K562 (cell line): ENCODE measurements around the gene CCDC85C. TPM values are rescaled to one million over a fixed set of nuclear protein-coding genes. Genes with fewer than 3 reads are reported as not detected.

Source experiments
- ATAC-seq: fragments of 200-7000 bp; cut with Tn5 transposase; 3 replicates; pipeline ENCODE4 v1.9.1; 2020; ENCODE audit warnings: moderate library complexity
- BruUV-seq: library from RNA; stranded (reverse); fragments of 400-500 nt; replicated peaks from 2 replicates; lab custom pipeline; 2021; lab: Mats Ljungman, UMichigan
- CTCF ChIA-PET: fragments of 300-600 bp; formaldehyde crosslinking; extraction: SDS; loops from one replicate; lab custom pipeline; 2021; ENCODE audit warnings: low intra/inter-chr PET ratio; lab: Yijun Ruan, JAX
- POLR2A ChIA-PET: fragments of 300-600, 350-650 bp; sonication (Branson Sonifier 250); formaldehyde crosslinking; extraction: SDS; loops from one replicate; lab custom pipeline; 2021; ENCODE audit warnings: antibody characterized with exemption, inconsistent platforms; lab: Yijun Ruan, JAX
- DNase-seq, 4 experiments: peaks; one replicate each; pipeline versions ENCODE4 v3.0.0 to v3.0.0-alpha.2; 2011 to 2018; ENCODE audit warnings: low spot score in 3 of 4, mixed read lengths in 3 of 4; ENCODE audit errors: extremely low read depth in 1 of 4
- FAIRE-seq: peaks from 2 replicates; lab custom pipeline; 2011; peaks lifted over from hg19 to GRCh38; lab: Jason Lieb, UNC
- H2AFZ ChIP-seq: 2 replicates; pipeline ENCODE4 v1.6.0; 2011; ENCODE audit warnings: low read depth, low read length, control low read depth, inconsistent platforms
- H3K27ac ChIP-seq: fragments of 200-600 bp; 3 replicates; pipeline ENCODE4 v1.8.0; 2011; ENCODE audit warnings: low read depth, mild to moderate bottlenecking, control low read depth, inconsistent platforms, low read length, moderate library complexity, mixed read lengths; ENCODE audit errors: extremely low read depth
- H3K27me3 ChIP-seq, 2 experiments: fragments of 300-600 bp in 1 of 2; 2 replicates in 1 of 2; 3 replicates in 1 of 2; pipeline versions ENCODE4 v1.6.0 to v1.8.0; 2011; ENCODE audit warnings: inconsistent platforms in 2 of 2, low read length in 2 of 2, mild to moderate bottlenecking in 1 of 2, mixed read lengths in 1 of 2, moderate library complexity in 1 of 2; ENCODE audit not compliant: control insufficient read depth in 2 of 2, insufficient read depth in 2 of 2
- H3K36me3 ChIP-seq: fragments of 300-600 bp; 3 replicates; pipeline ENCODE4 v1.8.0; 2011; ENCODE audit warnings: mild to moderate bottlenecking, low read length, inconsistent platforms; ENCODE audit not compliant: control insufficient read depth, insufficient read depth
- H3K4me1 ChIP-seq, 2 experiments: fragments of 200-600 bp in 1 of 2; replicated peaks in 1 of 2; 2 replicates in 1 of 2; 3 replicates in 1 of 2; pipeline versions ENCODE4 v1.5.1 to v1.8.0; 2011; ENCODE audit warnings: inconsistent platforms in 2 of 2, low read length in 2 of 2, mild to moderate bottlenecking in 1 of 2, mixed read lengths in 1 of 2, moderate library complexity in 1 of 2; ENCODE audit not compliant: control insufficient read depth in 2 of 2, insufficient read depth in 2 of 2
- H3K4me2 ChIP-seq: 2 replicates; pipeline ENCODE4 v1.6.1; 2011; ENCODE audit warnings: low read length, control low read depth, inconsistent platforms, mixed read lengths; ENCODE audit not compliant: insufficient read depth
- H3K4me3 ChIP-seq: fragments of 200-600 bp; sonication (generic), shearing (Covaris generic); 2 replicates; pipeline ENCODE4 v1.5.1; 2016; ENCODE audit warnings: control low read depth, inconsistent platforms
- H3K79me2 ChIP-seq: fragments of 200-600 bp; 3 replicates; pipeline ENCODE4 v1.8.0; 2011; ENCODE audit warnings: low read length, inconsistent platforms; ENCODE audit not compliant: control insufficient read depth, insufficient read depth
- H3K9ac ChIP-seq, 2 experiments: 2 replicates each; pipeline versions ENCODE4 v1.6.0 to v1.6.1; 2011; ENCODE audit warnings: low read depth in 2 of 2, low read length in 2 of 2, control low read depth in 1 of 2, inconsistent platforms in 1 of 2, mild to moderate bottlenecking in 1 of 2, mixed read lengths in 1 of 2; ENCODE audit not compliant: insufficient read depth in 1 of 2
- H3K9me1 ChIP-seq: one replicate; pipeline ENCODE4 v1.6.0; 2011; ENCODE audit warnings: inconsistent platforms, mild to moderate bottlenecking, low read length, moderate library complexity; ENCODE audit not compliant: control insufficient read depth, insufficient read depth
- H3K9me3 ChIP-seq: replicated peaks from 2 replicates; pipeline ENCODE4 v1.5.1; 2011; ENCODE audit warnings: low read depth, low read length, inconsistent platforms; ENCODE audit not compliant: control insufficient read depth, insufficient read depth
- H4K20me1 ChIP-seq: replicated peaks from 2 replicates; pipeline ENCODE4 v1.6.1; 2011; ENCODE audit warnings: low read length, inconsistent platforms, mixed read lengths; ENCODE audit not compliant: control insufficient read depth, insufficient read depth
- L3MBTL2 ChIP-seq: fragments of 450-650 bp; IDR thresholded peaks from 2 replicates; pipeline ENCODE4 v1.6.1; 2016; ENCODE audit warnings: mild to moderate bottlenecking, moderate library complexity
- XRCC5 ChIP-seq: fragments of 200-400 bp; formaldehyde crosslinking; IDR thresholded peaks from 2 replicates; pipeline ENCODE4 v1.6.1; 2017; ENCODE audit warnings: low read depth, mild to moderate bottlenecking, low read length
- ZNF75A ChIP-seq: fragments of 450-650 bp; formaldehyde crosslinking; IDR thresholded peaks from 2 replicates; pipeline ENCODE4 v1.4.0; 2020; ENCODE audit warnings: mild to moderate bottlenecking
- WGBS: fragments of 100-300 bp; shearing (Covaris generic); methylation state at CpG from one replicate; pipeline ENCODE4 v1.1.6; 2016; ENCODE audit warnings: low coverage, mixed read lengths; ENCODE audit not compliant: insufficient coverage; ENCODE audit errors: missing lambda C conversion rate; 5-methylcytosine and 5-hydroxymethylcytosine counted together
- in situ Hi-C: fragments of 300-500 bp; cut with MboI; formaldehyde crosslinking; loops from 4 replicates; pipeline ENCODE4 v1.15.0; 2018; ENCODE audit warnings: inconsistent platforms, mixed read lengths
- intact Hi-C: fragments of 100-400 bp; cut with micrococcal nuclease; formaldehyde crosslinking; loops from 2 replicates; pipeline ENCODE4 v1.14.2; 2022
- polyA plus RNA-seq, 8 experiments: library from polyadenylated mRNA; depleted of rRNA in 4 of 8; stranded (reverse) in 5 of 8; unstranded in 3 of 8; fragments of >200 nt; fragmentation: Nextera tagmentation in 2 of 8; fragmentation: Illumina TruSeq in 1 of 8; extraction: Ambion mirVana in 2 of 8; extraction: Trizol in 1 of 8; gene quantifications; 2 replicates each; pipeline versions ENCODE4 v1.2.1 to v1.2.3, GENCODE V29; 2011 to 2014; ENCODE audit warnings: inconsistent platforms in 1 of 8, missing spikeins in 1 of 8
- total RNA-seq, 7 experiments: library from RNA; depleted of rRNA in 6 of 7; stranded (reverse); fragments of >200 nt in 6 of 7; fragmentation: Illumina TruSeq in 2 of 7; extraction: Trizol in 2 of 7; gene quantifications; 2 replicates each; pipeline versions ENCODE4 v1.2.1 to v1.2.3, GENCODE V29; 2011 to 2021; ENCODE audit warnings: low replicate concordance in 1 of 7
- TF ChIP-seq, protein P1 (sequence below): fragments of 450-650 bp; conservative IDR thresholded peaks from 2 replicates; pipeline ENCODE4 v1.6.1; 2016; ENCODE audit warnings: missing genetic modification characterization, low read depth, mild to moderate bottlenecking, control low read depth, missing compliant biosample characterization

Gene CCDC85C
- total and polyA plus RNA-seq, 9 of the 15 experiments (the other 6 are each of a cell fraction or from before 2014, with no cell fraction given), result 0.18 to 22.0 (median 6.3) TPM

- FAIRE-seq, result no peak
- no peak overlapping the region for H3K9ac ChIP-seq
- H3K9me3 ChIP-seq, result no peaks in the 10 kb centered on the region
- H3K4me1 ChIP-seq, result peaks cover 0 to 22% of the 10 kb centered on the region in 2 experiments; a peak in 2 of 5 replicates
- POLR2A ChIA-PET, result no interaction called here
- no peaks in the 10 kb centered on the region for H3K27me3 ChIP-seq
- peaks cover 31% of the 10 kb centered on the region for H4K20me1 ChIP-seq
- TF ChIP-seq XRCC5 (no peak), ZNF75A (CRISPR knock-in tag) (no peak), L3MBTL2 (no peak)
- TF ChIP-seq, protein P1, sequence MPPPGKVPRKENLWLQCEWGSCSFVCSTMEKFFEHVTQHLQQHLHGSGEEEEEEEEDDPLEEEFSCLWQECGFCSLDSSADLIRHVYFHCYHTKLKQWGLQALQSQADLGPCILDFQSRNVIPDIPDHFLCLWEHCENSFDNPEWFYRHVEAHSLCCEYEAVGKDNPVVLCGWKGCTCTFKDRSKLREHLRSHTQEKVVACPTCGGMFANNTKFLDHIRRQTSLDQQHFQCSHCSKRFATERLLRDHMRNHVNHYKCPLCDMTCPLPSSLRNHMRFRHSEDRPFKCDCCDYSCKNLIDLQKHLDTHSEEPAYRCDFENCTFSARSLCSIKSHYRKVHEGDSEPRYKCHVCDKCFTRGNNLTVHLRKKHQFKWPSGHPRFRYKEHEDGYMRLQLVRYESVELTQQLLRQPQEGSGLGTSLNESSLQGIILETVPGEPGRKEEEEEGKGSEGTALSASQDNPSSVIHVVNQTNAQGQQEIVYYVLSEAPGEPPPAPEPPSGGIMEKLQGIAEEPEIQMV (tag), result no peak
- no peak for DNase-seq
- no peak overlapping the region for H2AFZ ChIP-seq
- BruUV-seq, result no TSS peak
- in situ Hi-C loops (no loop called here), intact Hi-C loops (no loop called here)
- H3K27ac ChIP-seq, result no peak overlapping the region
- H3K36me3 ChIP-seq, result no peaks in the 10 kb centered on the region
- H3K4me2 ChIP-seq, result no peak overlapping the region
- CTCF ChIA-PET, result no interaction called here
- H3K79me2 ChIP-seq, result no peaks in the 10 kb centered on the region
- no peak overlapping the region for H3K4me3 ChIP-seq
- no peaks in the 10 kb centered on the region for H3K9me1 ChIP-seq
- WGBS, result 68% methylated on average over 15 of the region's 16 CpGs
- no peak for ATAC-seq
These were observed 44.6 kb downstream of the CCDC85C start for GRCh38 chr14:99559286-99559990.
